SK-N-MC (cell line): ENCODE data around the gene ZDHHC14.

Experiments
- EZH2 ChIP-seq: fragments of 200-600 bp; sonication (generic); IDR thresholded peaks from one replicate; pipeline ENCODE4 v1.6.1; 2017; ENCODE audit warnings: antibody characterized with exemption
- FOXP2 ChIP-seq: optimal IDR thresholded peaks from 2 replicates; pipeline ENCODE3; 2011; ENCODE audit warnings: mild to moderate bottlenecking, moderate library complexity; ENCODE audit not compliant: insufficient read depth; ENCODE audit errors: extremely low read length, control extremely low read depth
- POLR2AphosphoS5 ChIP-seq: IDR thresholded peaks from 2 replicates; pipeline ENCODE4 v1.6.1; 2012; ENCODE audit warnings: mild to moderate bottlenecking, low read depth, low read length, borderline replicate concordance

- TF ChIP-seq EZH2 (no peak), POLR2AphosphoS5 (no peak), FOXP2 (no peak)
These were observed 85.3 kb downstream of the ZDHHC14 start for GRCh38 chr6:157466342-157466648.
